Esophagus squamous epithelium (tissue), 5 donors: ENCODE data around the gene TBC1D14. TPM values are rescaled to one million over a fixed set of nuclear protein-coding genes. Genes with fewer than 3 reads are reported as not detected.
A peak's percentile ranks its signal among the peaks of the same experiment; 100 is the strongest.
"Not testable (repeated sequence)": the region's sequence is repeated elsewhere in the genome, so short reads cannot be mapped to it uniquely, and the experiment has no call there.

ENCODE experiments used
- DNase-seq: peaks from one replicate; lab custom pipeline; 2025; lab: John Stamatoyannopoulos, UW
- H3K27ac ChIP-seq, 4 donors: fragments of 200-600 bp; sonication (generic); one replicate each; pipeline ENCODE4 v1.5.1; 2016 to 2019; ENCODE audit warnings: mild to moderate bottlenecking in 1 of 4
- H3K27me3 ChIP-seq, 4 donors: fragments of 200-600 bp; sonication (generic); 1 replicate in 3 of 4; 2 replicates in 1 of 4; pipeline versions ENCODE4 v1.5.1 to v1.6.0; 2017 to 2021; ENCODE audit warnings: antibody characterized with exemption in 1 of 4
- H3K36me3 ChIP-seq, 3 donors: fragments of 200-600 bp; sonication (generic); one replicate each; pipeline ENCODE4 v1.5.1; 2016 to 2019
- H3K4me1 ChIP-seq, 3 donors: fragments of 200-600 bp; sonication (generic); one replicate each; pipeline ENCODE4 v1.5.1; 2017 to 2019
- H3K4me3 ChIP-seq, 4 donors: fragments of 200-600 bp; sonication (generic); 1 replicate in 3 of 4; 2 replicates in 1 of 4; pipeline ENCODE4 v1.5.1; 2016 to 2019; ENCODE audit warnings: mild to moderate bottlenecking in 2 of 4, moderate library complexity in 1 of 4
- H3K9me3 ChIP-seq, 3 donors: fragments of 200-600 bp; sonication (generic); one replicate each; pipeline ENCODE4 v1.5.1; 2016 to 2019
- CTCF ChIP-seq, 6 experiments: fragments of 450-650 bp in 4 of 6; fragments of 200-600 bp in 2 of 6; sonication (generic) in 2 of 6; IDR thresholded peaks; one replicate each; pipeline ENCODE4 v1.5.1; 2016 to 2019; ENCODE audit warnings: antibody characterized with exemption in 6 of 6, mild to moderate bottlenecking in 4 of 6, moderate library complexity in 4 of 6
- POLR2A ChIP-seq, 4 donors: fragments of 450-650 bp; IDR thresholded peaks; one replicate each; pipeline ENCODE4 v1.6.1; 2017; ENCODE audit warnings: antibody characterized with exemption in 4 of 4, mild to moderate bottlenecking in 4 of 4, moderate library complexity in 3 of 4
- WGBS, 2 donors: methylation state at CpG; one replicate each; pipeline ENCODE4 v1.1.5; 2018; 5-methylcytosine and 5-hydroxymethylcytosine counted together
- intact Hi-C: fragments of 100-400 bp; cut with DNase I; formaldehyde crosslinking; loops from one replicate; pipeline ENCODE4 v1.15.0; 2022
- total RNA-seq, 4 donors: library from RNA; depleted of rRNA; stranded (reverse); fragments of >200 nt; gene quantifications; one replicate each; pipeline ENCODE4 v1.1.0, GENCODE V29; 2016
- donor health status: DM: yes; HTN: yes; CAD: no.

Gene TBC1D14
- total RNA-seq, 4 donors from 2014 or later: 28.2 to 50.4 (median 42.1) TPM

DNA sequence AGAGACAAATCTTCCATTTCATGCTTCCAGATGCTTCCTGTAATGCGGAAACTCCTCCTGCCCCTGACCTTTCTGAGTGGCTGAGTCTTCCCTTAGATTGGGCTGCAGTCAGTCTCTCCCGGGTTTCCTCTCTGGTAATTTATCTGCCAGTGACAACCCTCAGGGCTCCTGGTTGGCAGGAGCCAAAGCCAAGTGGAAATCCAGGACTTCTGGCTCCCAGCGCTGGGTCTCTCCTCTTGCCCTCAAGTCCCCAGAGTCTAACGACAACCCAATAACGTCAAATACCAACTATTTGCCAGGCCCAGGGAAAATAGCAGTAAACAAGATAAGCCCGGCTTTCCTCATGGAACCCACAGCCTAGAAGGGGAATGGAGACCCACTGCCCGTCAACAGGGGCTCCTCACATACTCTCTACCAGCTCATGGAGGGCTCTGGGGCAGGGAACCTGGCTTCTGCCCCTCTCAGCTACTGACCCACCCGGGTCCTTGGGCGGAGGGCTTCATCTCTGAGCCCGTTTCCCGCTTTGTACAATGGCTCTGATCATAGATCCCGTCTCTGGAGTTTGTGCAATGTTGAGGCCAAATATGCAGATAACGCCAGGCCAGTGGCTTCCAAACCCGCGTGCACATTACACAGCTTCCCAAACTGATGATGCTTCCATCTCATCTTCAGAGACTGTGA, 1.1 kb upstream of the TBC1D14 start:
- no peak for DNase-seq
- peak overlapping the region; percentile 97 to 99 (median 98) for H3K27ac ChIP-seq
- WGBS, 2 donors: 20 to 32% methylated on average over 6 to 7 of the region's 15 CpGs
- H3K27me3 ChIP-seq: peaks cover 0 to 10% (median 0%) of the 10 kb centered on the region in 4 donors
- peak overlapping the region; percentile 74 to 93 (median 86) for H3K4me3 ChIP-seq
- TF ChIP-seq POLR2A (IDR thresholded peaks at IDR 0.05): no peak
- no peak for TF ChIP-seq CTCF (IDR thresholded peaks at IDR 0.05)
- no peaks in the 10 kb centered on the region for H3K36me3 ChIP-seq
- intact Hi-C loops: loop anchor here (5.0 to 10.0 kb wide), 2 partner anchors 136 to 159 kb away; partner anchors contain the start of genes GRPEL1 and TADA2B
- H3K9me3 ChIP-seq: no peaks in the 10 kb centered on the region
- peaks cover 16 to 59% (median 19%) of the 10 kb centered on the region in 3 donors for H3K4me1 ChIP-seq

DNA sequence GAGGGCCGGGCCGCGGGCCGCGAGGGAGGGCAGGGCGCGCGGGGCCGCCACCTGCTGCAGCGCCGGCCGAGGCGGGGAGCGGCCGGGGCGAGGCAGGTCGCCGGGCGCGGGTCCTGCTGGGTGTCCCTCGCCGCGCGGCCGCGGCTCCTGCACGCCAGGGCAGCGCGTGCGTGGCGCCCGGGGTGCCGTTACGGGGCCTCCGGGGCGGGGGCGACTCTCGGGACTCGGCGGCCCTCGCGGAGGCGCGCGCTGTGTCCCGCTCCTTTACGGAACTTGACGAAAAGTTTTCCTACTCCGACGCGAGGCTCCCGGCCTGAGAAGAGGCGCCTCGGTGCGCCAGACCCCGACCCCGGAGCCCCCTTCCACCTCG, 329 bp downstream of the TBC1D14 start:
- H3K9me3 ChIP-seq: no peaks in the 10 kb centered on the region
- H3K4me3 ChIP-seq: peak overlapping the region; percentile 74 to 93 (median 86)
- peak overlapping the region; percentile 97 to 99 (median 98) for H3K27ac ChIP-seq
- H3K36me3 ChIP-seq: no peaks in the 10 kb centered on the region
- 0 to 4% methylated on average over 5 to 6 of the region's 58 CpGs for WGBS, 2 donors
- peaks cover 0 to 10% (median 0%) of the 10 kb centered on the region in 4 donors for H3K27me3 ChIP-seq
- peaks cover 16 to 62% (median 19%) of the 10 kb centered on the region in 3 donors for H3K4me1 ChIP-seq
- intact Hi-C loops: loop anchor here (5.0 to 10.0 kb wide), 2 partner anchors 135 to 157 kb away; partner anchors contain the start of genes GRPEL1 and TADA2B
- no peak for DNase-seq
- TF ChIP-seq CTCF (IDR thresholded peaks at IDR 0.05) (no peak), POLR2A (IDR thresholded peaks at IDR 0.05) (no peak)

DNA sequence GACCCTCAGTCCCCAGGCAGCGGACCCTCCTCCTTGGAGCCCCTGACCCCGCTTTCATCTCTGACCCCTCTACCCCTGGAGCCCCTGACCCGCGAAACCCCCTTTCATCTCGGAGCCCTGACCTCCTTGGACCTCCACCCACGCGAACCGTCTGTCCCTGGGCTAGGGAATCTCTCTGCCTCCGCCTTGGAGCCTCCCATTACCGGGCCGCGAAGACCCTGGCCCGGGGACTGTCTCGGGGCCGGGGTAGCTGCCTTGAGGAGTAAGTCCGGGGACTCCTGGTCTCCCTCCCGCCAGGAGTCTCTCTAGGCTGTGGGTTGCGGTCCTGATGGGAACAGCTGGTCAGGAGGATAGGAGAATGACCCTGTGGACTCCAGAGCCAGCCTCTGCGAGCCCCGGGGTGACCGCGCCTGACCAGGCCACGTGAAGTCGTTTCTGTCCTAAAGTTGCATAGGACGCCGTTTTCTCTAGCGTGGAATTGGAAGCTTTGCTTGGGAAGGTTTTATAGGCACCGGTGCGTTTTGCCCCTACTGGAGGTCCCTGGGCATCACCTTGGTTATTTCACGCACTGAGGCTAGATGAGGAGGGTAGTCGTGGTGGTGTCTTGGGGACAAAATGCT, 824 bp downstream of the TBC1D14 start:
- H3K9me3 ChIP-seq: no peaks in the 10 kb centered on the region
- DNase-seq: no peak
- H3K27me3 ChIP-seq: peaks cover 0 to 10% (median 0%) of the 10 kb centered on the region in 4 donors
- H3K4me1 ChIP-seq: peaks cover 16 to 66% (median 24%) of the 10 kb centered on the region in 3 donors
- peak overlapping the region; percentile 74 to 93 (median 86) for H3K4me3 ChIP-seq
- WGBS, 2 donors: 45 to 47% methylated on average over 3 to 4 of the region's 31 CpGs
- intact Hi-C loops: no loop called here
- H3K36me3 ChIP-seq: no peaks in the 10 kb centered on the region
- TF ChIP-seq POLR2A (IDR thresholded peaks at IDR 0.05) (no peak), CTCF (IDR thresholded peaks at IDR 0.05) (peak in 1 of 6 experiments; percentile 12)
- peak overlapping the region; percentile 69 to 99 (median 98) for H3K27ac ChIP-seq

DNA sequence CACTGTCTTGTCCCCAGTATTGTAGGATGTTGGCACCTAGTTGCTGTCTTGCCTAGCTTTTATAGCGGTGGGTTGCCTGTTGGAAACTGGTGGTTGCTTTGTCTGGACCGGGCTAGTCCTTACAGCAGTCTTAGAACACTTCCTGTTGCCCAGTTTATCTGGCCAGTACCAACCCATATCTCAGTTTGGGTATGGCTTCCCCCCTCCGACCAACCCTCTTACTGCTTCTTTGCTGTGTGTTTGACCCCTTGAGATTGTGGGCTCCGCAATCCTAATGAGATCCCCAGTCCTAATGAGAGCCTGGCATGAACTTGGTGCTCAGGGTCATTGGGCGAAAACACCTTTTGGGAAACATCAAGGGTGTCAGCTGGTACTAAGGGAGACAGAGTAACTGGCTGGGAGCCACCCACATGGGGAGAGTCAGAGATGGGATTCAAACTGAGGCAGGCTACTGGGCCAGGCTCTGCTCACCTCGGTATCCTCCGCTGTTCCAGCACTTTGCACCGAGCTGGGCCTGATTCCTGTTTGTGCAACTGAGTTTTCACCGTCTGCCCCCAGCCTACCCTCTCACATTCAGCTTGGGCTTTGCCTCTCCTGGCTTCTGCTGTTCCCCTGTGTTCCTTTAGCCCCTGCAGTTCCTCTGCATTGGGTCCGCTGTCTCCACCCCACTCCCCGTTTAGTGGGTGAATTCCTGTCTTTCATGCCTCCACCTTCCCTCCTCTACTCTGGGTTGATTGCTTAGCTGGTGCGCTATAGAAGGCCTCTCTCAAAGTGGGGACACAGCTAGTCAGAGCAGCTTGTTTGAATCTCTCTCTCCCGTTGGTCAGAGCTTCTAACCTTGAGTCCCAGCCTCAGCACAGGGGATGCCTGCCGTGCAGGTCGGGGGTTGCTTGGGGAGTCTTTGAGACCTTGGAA, 1.6 kb downstream of the TBC1D14 start:
- peak overlapping the region; percentile 69 to 99 (median 98) for H3K27ac ChIP-seq
- H3K4me3 ChIP-seq: peak overlapping the region in 3 of 4 donors; percentile 80 to 93 (median 91)
- no peak for DNase-seq
- H3K27me3 ChIP-seq: peaks cover 0 to 10% (median 0%) of the 10 kb centered on the region in 4 donors
- WGBS, 2 donors: 80 to 84% methylated on average over 11 to 12 of the region's 15 CpGs
- H3K36me3 ChIP-seq: no peaks in the 10 kb centered on the region
- peaks cover 22 to 66% (median 24%) of the 10 kb centered on the region in 3 donors for H3K4me1 ChIP-seq
- TF ChIP-seq POLR2A (IDR thresholded peaks at IDR 0.05) (no peak), CTCF (IDR thresholded peaks at IDR 0.05) (no peak)
- H3K9me3 ChIP-seq: no peaks in the 10 kb centered on the region
- intact Hi-C loops: no loop called here

- H3K36me3 ChIP-seq, intact Hi-C loops, H3K4me3 ChIP-seq, H3K9me3 ChIP-seq, DNase-seq, H3K27me3 ChIP-seq: not testable (repeated sequence)
- Histone ChIP-seq H3K27ac (peak overlapping the region in 1 of 4 donors; percentile 99), H3K4me1 (peaks cover 28 to 72% (median 29%) of the 10 kb centered on the region in 3 donors)
- 80 to 95% methylated on average over 9 to 10 of the region's 10 CpGs for WGBS, 2 donors
These were observed 2.3 kb downstream of the TBC1D14 start for GRCh38 chr4:6911917-6912316.
